Activated CD4-positive, alpha-beta T cell treated with anti-CD3 and anti-CD28 coated beads for 36 hours (primary cell): ENCODE data around the gene TFRC. TPM values are rescaled to one million over a fixed set of nuclear protein-coding genes. Genes with fewer than 3 reads are reported as not detected.

Experiments
- ATAC-seq: fragments of 200-7000 bp; cut with Tn5 transposase; one replicate; pipeline ENCODE4 v1.10.0; 2021; ENCODE audit warnings: mild to moderate bottlenecking, moderate library complexity
- CTCF ChIA-PET: fragments of 350-600 bp; sonication (Branson Sonifier 250); formaldehyde crosslinking; loops from one replicate; lab custom pipeline; 2021; ENCODE audit warnings: antibody characterized with exemption; lab: Charles Lee
- POLR2A ChIA-PET: fragments of 350-600 bp; sonication (Branson Sonifier 250); formaldehyde crosslinking; loops from one replicate; lab custom pipeline; 2021; ENCODE audit warnings: antibody characterized with exemption, inconsistent platforms; lab: Charles Lee
- DNase-seq: peaks from one replicate; pipeline ENCODE4 v3.0.0-alpha.2; 2020
- H3K27ac Mint-ChIP-seq: one replicate; pipeline ENCODE4 v1.8.0; 2021; ENCODE audit warnings: mixed read lengths
- H3K27me3 Mint-ChIP-seq: one replicate; pipeline ENCODE4 v1.8.0; 2021; ENCODE audit warnings: mixed read lengths
- H3K36me3 Mint-ChIP-seq: one replicate; pipeline ENCODE4 v1.8.0; 2021; ENCODE audit warnings: low read depth, mixed read lengths
- H3K4me1 Mint-ChIP-seq: one replicate; pipeline ENCODE4 v1.8.0; 2021; ENCODE audit warnings: mixed read lengths
- H3K4me3 Mint-ChIP-seq: one replicate; pipeline ENCODE4 v1.8.0; 2021; ENCODE audit warnings: mild to moderate bottlenecking, moderate library complexity, mixed read lengths
- H3K9me3 Mint-ChIP-seq: one replicate; pipeline ENCODE4 v1.8.0; 2021; ENCODE audit warnings: low read depth, mixed read lengths
- intact Hi-C, 2 experiments: fragments of 100-400 bp; cut with DNase I in 1 of 2; cut with micrococcal nuclease in 1 of 2; formaldehyde crosslinking; loops; one replicate each; pipeline versions ENCODE4 v1.14.2 to v1.15.1; 2022 to 2024; cut with DNase I, micrococcal nuclease
- total RNA-seq, 2 experiments: library from RNA; stranded (reverse); gene quantifications; one replicate each; pipeline ENCODE4 v1.2.3, GENCODE V29; 2021

Gene TFRC
- total RNA-seq: 100 to 1,000 TPM; 373 to 520 TPM

DNA sequence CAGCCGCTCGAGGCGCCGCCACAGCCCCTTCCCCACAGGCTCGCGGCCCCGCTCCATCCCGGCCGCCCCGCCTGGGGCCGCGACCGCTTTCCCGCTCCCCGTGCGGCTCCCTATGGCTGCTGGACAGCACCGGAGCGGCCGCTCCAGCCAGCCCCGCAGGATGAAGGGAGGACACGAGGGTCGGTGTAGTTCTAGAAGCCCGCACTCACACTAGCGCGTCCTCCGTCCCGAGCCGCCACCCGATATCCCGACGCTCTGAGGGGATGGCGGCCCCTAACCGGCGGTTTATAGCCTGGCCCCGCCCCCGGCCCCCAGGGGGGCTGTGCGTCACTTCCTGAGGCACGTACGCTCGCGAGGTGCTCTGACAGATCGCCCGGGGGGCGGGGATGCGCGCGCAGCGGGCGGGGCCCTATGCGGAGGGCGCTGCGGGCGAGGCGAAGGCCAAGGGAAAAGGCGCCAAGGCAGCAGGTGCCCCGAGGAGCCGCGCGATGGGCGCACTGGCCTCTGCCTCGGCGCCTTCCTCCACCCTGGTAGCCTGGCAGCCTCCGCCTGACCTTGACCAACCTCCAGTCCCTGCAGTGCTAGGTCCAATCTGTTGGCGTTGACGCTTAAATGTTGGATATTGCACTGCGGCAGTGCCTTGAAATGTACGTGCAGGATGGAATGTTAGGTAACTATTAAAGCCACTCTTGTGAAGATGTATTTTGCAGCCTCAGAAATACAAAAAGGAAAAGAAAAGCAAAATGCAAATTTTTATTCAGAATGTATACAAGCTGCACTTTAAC, at the start of gene TFRC:
TSS of gene TFRC (minus strand) at position 257 of the 785 bp plus-strand sequence. CDS start 4,991 bp downstream, outside the sequence.
- peak within 1 kb of the TSS; percentile 95 for H3K4me3 Mint-ChIP-seq
- ChIA-PET CTCF (interaction anchor here (1.0 kb wide), 1 partner anchor 9 kb away, joined by 4 read pairs; no protein-coding TSS in a partner anchor), POLR2A (interaction anchor here (0.7 to 1.1 kb wide), 2 partner anchors 106 to 121 kb away, joined by 3 to 4 read pairs; no protein-coding TSS in a partner anchor)
- H3K27ac Mint-ChIP-seq: peak within 1 kb of the TSS; percentile 93
- DNase-seq (peak; percentile 98), ATAC-seq (peak; percentile 92)
- H3K9me3 Mint-ChIP-seq: no peaks in the 10 kb centered on the region
- intact Hi-C loops: loop anchor here (1.0 to 5.0 kb wide), 10 partner anchors 30 to 861 kb away; partner anchors contain the start of genes DYNLT2B (in 1 of the 2), FBXO45 (in 1 of the 2), NCBP2 (in 1 of the 2) and RNF168 (in 1 of the 2)
- peaks cover 30% of the 10 kb centered on the region for H3K36me3 Mint-ChIP-seq
- peaks cover 30% of the 10 kb centered on the region for H3K4me1 Mint-ChIP-seq
- no peaks in the 10 kb centered on the region for H3K27me3 Mint-ChIP-seq

DNA sequence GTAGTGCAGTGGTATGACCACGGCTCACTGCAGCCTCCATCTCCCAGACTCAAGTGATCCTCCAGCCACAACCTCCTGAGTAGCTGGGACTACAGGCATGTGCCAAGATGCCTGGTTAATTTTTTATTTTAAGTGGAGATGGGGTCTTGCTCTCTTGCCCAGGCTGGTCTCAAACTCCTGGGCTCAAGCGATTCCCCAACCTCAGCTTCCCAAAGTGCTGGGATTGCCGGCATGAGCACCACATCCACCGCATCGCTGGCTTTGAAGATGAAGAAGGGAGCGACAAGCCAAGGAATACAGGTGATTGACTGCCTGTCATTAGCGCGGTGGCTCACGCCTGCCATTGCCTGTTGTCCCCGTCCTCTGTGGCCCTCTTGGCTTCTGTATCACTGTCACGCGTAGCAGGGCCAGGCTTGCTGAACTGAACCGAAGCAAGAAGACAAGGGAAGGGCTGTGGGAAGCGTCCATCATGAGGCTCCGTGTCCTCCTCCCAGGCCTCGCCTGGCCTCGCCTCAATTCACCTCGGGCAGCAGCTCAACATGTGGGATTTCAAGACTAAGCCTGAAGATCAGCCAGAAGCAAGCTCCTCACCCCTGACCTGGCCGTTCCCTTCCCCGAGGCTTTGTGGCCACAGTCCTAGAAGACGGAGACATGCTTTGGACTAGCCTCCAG, 46.4 kb upstream of the TFRC start:
- Mint-ChIP-seq H3K27me3 (no peaks in the 10 kb centered on the region), H3K4me3 (no peak overlapping the region), H3K36me3 (no peaks in the 10 kb centered on the region), H3K27ac (no peak overlapping the region), H3K9me3 (no peaks in the 10 kb centered on the region), H3K4me1 (peaks cover 10% of the 10 kb centered on the region)
- ChIA-PET CTCF (interaction anchor here (0.6 kb wide), 1 partner anchor 583 kb away, joined by 3 read pairs; no protein-coding TSS in a partner anchor), POLR2A (interaction anchor here (0.6 kb wide), 1 partner anchor 44 kb away, joined by 3 read pairs; no protein-coding TSS in a partner anchor)
- intact Hi-C loops: no loop called here
- ATAC-seq (no peak), DNase-seq (no peak)

DNA sequence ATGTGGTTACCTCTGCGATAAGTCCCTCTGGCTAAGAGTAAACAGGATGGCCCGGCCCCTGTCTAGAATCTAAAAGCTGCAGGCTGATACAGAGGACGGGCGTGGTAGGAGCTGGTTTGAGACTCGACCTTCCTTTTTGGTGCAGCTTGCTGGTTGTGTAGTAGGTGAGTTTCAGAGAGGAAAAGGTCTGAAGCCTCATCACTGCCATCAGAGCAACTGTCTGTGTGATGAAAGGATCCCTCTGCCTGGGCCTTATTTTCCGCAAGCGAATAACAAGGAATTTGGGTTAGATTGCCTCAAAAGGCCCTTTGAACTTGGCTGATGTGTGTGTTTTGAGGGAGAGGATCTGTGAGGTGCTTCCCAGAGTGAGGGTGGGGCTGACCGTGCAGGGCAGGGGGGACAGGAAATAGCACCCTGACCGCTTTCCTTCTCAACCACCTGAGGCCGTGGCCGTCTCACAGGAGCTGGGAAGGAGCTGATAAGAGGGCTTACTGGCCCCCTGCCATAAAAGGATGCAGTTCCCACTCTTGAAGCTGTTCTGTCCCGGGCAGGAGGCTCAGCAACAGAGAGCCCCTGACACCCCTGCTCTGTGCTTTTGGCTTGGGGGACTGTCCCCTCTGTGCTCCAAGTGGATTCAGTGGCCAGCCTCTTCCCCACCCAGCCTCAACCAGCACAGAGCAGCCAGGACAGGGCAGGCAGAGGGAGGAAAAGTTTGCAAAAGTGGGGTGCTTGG, 45.6 kb upstream of the TFRC start:
- ATAC-seq (peak; percentile 51), DNase-seq (peak; percentile 31)
- ChIA-PET CTCF (interaction anchor here (0.6 kb wide), 1 partner anchor 582 kb away, joined by 3 read pairs; no protein-coding TSS in a partner anchor), POLR2A (interaction anchor here (0.6 kb wide), 1 partner anchor 45 kb away, joined by 3 read pairs; no protein-coding TSS in a partner anchor)
- Mint-ChIP-seq H3K9me3 (no peaks in the 10 kb centered on the region), H3K4me1 (peaks cover 10% of the 10 kb centered on the region), H3K36me3 (no peaks in the 10 kb centered on the region), H3K4me3 (no peak overlapping the region), H3K27ac (peak overlapping the region; percentile 49), H3K27me3 (no peaks in the 10 kb centered on the region)
- intact Hi-C loops: no loop called here

GRCh38 chr3:196124608-196125007, 42.7 kb upstream of the TFRC start:
- no peak for ATAC-seq
- POLR2A ChIA-PET: no interaction called here
- H3K9me3 Mint-ChIP-seq: no peaks in the 10 kb centered on the region
- peaks cover 27% of the 10 kb centered on the region for H3K4me1 Mint-ChIP-seq
- no peaks in the 10 kb centered on the region for H3K36me3 Mint-ChIP-seq
- no peak overlapping the region for H3K27ac Mint-ChIP-seq
- intact Hi-C loops: no loop called here
- CTCF ChIA-PET: no interaction called here
- H3K27me3 Mint-ChIP-seq: no peaks in the 10 kb centered on the region
- no peak for DNase-seq
- no peak overlapping the region for H3K4me3 Mint-ChIP-seq

GRCh38 chr3:196122688-196123046, 40.8 kb upstream of the TFRC start:
- Mint-ChIP-seq H3K27me3 (no peaks in the 10 kb centered on the region), H3K9me3 (no peaks in the 10 kb centered on the region), H3K27ac (no peak overlapping the region), H3K4me1 (peaks cover 26% of the 10 kb centered on the region), H3K4me3 (no peak overlapping the region), H3K36me3 (no peaks in the 10 kb centered on the region)
- ChIA-PET POLR2A (no interaction called here), CTCF (no interaction called here)
- ATAC-seq: no peak
- DNase-seq: no peak
- intact Hi-C loops: no loop called here

- intact Hi-C loops: no loop called here
- H3K27me3 Mint-ChIP-seq: no peaks in the 10 kb centered on the region
- no peak for DNase-seq
- peaks cover 21% of the 10 kb centered on the region for H3K4me1 Mint-ChIP-seq
- no peak overlapping the region for H3K4me3 Mint-ChIP-seq
- no peak overlapping the region for H3K27ac Mint-ChIP-seq
- no peaks in the 10 kb centered on the region for H3K9me3 Mint-ChIP-seq
- no peaks in the 10 kb centered on the region for H3K36me3 Mint-ChIP-seq
- POLR2A ChIA-PET: no interaction called here
- no peak for ATAC-seq
- CTCF ChIA-PET: interaction anchor here (0.7 to 1.2 kb wide), 3 partner anchors 10 to 118 kb away, joined by 3 to 4 read pairs (median 3); no protein-coding TSS in a partner anchor
Observed at GRCh38 chr3:196122021-196122687, 40.3 kb upstream of the TFRC start.

DNA sequence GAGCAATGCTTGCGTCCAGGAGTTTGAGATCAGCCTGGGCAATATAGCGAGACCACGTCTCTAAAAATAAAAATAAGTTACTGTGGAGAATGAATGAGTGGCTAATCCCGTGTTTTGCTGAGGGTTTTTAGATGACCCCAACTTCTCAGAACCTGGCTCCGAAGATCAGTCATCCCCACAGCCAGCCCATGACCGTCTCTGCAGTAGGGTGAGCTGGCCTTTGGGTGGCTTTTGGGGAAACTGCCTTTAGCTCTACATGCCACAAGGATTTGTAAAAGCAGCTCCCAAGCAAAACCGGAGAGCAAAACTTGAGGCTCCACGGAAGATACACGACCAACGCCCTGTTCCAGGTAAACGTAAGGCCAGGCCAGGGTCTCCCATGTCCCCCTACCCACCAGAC, 39.2 kb upstream of the TFRC start:
- intact Hi-C loops: no loop called here
- CTCF ChIA-PET: interaction anchor here (0.7 to 1.2 kb wide), 4 partner anchors 9 to 117 kb away, joined by 3 to 6 read pairs (median 4); no protein-coding TSS in a partner anchor
- Mint-ChIP-seq H3K9me3 (no peaks in the 10 kb centered on the region), H3K27ac (no peak overlapping the region), H3K4me3 (no peak overlapping the region), H3K27me3 (no peaks in the 10 kb centered on the region), H3K4me1 (peaks cover 17% of the 10 kb centered on the region), H3K36me3 (no peaks in the 10 kb centered on the region)
- POLR2A ChIA-PET: no interaction called here
- DNase-seq (no peak), ATAC-seq (no peak)

DNA sequence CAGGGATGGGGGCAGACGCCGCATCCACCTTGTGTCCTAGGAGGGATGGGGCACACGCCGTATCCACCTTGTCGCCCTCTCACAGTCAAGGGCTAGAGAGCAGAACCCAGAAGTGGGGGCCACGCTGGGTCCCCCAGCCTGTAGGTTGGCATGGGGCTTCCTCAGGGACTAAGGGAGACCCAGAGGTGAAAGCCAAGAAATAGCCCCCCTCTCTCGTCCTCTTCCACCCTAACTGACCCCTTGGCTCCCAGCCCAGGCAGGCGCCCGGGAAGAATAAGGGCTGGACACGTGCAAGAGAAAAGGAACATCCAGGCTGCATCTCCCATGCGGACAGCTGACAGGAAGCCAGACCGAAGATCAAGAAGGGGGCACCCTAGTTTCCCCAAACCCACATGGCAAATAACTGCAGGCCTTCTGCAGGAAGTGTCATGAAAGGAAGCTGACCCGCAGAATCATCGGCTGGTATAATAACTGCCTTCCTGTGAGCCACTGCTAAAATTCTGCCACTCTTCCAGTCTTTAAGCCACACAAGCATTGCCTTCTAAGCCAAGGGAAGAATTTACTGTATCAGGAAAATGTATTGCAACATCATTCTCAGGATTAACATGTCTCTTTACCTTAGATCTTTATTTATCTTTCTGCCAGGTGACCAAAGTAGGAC, 38.5 kb upstream of the TFRC start:
- H3K9me3 Mint-ChIP-seq: no peaks in the 10 kb centered on the region
- no peak for DNase-seq
- H3K4me3 Mint-ChIP-seq: no peak overlapping the region
- no peaks in the 10 kb centered on the region for H3K27me3 Mint-ChIP-seq
- no peaks in the 10 kb centered on the region for H3K36me3 Mint-ChIP-seq
- ChIA-PET POLR2A (no interaction called here), CTCF (interaction anchor here (0.9 to 1.2 kb wide), 2 partner anchors 18 to 76 kb away, joined by 3 to 6 read pairs; no protein-coding TSS in a partner anchor)
- H3K4me1 Mint-ChIP-seq: peaks cover 17% of the 10 kb centered on the region
- no peak overlapping the region for H3K27ac Mint-ChIP-seq
- intact Hi-C loops: no loop called here
- ATAC-seq: peak; percentile 44

- no peak for ATAC-seq
- Mint-ChIP-seq H3K27me3 (no peaks in the 10 kb centered on the region), H3K4me1 (peaks cover 20% of the 10 kb centered on the region), H3K36me3 (no peaks in the 10 kb centered on the region), H3K27ac (no peak overlapping the region), H3K4me3 (no peak overlapping the region), H3K9me3 (no peaks in the 10 kb centered on the region)
- ChIA-PET CTCF (interaction anchor here (0.9 to 1.5 kb wide), 3 partner anchors 8 to 62 kb away, joined by 3 read pairs; no protein-coding TSS in a partner anchor), POLR2A (no interaction called here)
- DNase-seq: no peak
- intact Hi-C loops: no loop called here
Observed at GRCh38 chr3:196117809-196118208, 35.9 kb upstream of the TFRC start.

- Mint-ChIP-seq H3K9me3 (no peaks in the 10 kb centered on the region), H3K36me3 (no peaks in the 10 kb centered on the region), H3K27me3 (no peaks in the 10 kb centered on the region), H3K4me1 (peaks cover 27% of the 10 kb centered on the region), H3K4me3 (no peak overlapping the region), H3K27ac (no peak overlapping the region)
- intact Hi-C loops: no loop called here
- ATAC-seq (no peak), DNase-seq (no peak)
- CTCF ChIA-PET: interaction anchor here (0.7 kb wide), 1 partner anchor 23 kb away, joined by 3 read pairs; no protein-coding TSS in a partner anchor
- POLR2A ChIA-PET: no interaction called here
Observed at GRCh38 chr3:196115678-196116083, 33.8 kb upstream of the TFRC start.
